NCI-H2227 treated with DMSO at 0.1 percent for 48 hours (cell line): ENCODE measurements around the gene ZNF267.
A peak's percentile ranks its signal among the peaks of the same experiment; 100 is the strongest.
"Not testable (repeated sequence)": the region's sequence is repeated elsewhere in the genome, so short reads cannot be mapped to it uniquely, and the experiment has no call there.

ENCODE experiments used
- DNase-seq: peaks from one replicate; lab custom pipeline; 2025; lab: John Stamatoyannopoulos, UW

The ZNF267 gene

GRCh38 chr16:31873556-31874365, at the start of gene ZNF267:
Gene ZNF267, plus strand, starts transcription at chr16:31873807. Its CDS starts 160 bp downstream, at chr16:31873967.
- peak; percentile 87 for DNase-seq

- no peak for DNase-seq
Measured at GRCh38 chr16:31833047-31833446, 40.6 kb upstream of the ZNF267 start.

- DNase-seq: not testable (repeated sequence)
Measured at GRCh38 chr16:31836396-31836795, 37.2 kb upstream of the ZNF267 start.

- DNase-seq: no peak
Measured at GRCh38 chr16:31842864-31843263, 30.7 kb upstream of the ZNF267 start.

GRCh38 chr16:31848572-31848971, 25.0 kb upstream of the ZNF267 start:
- DNase-seq: not testable (repeated sequence)

GRCh38 chr16:31853291-31853690, 20.3 kb upstream of the ZNF267 start:
- no peak for DNase-seq

GRCh38 chr16:31860508-31860907, 13.1 kb upstream of the ZNF267 start:
- no peak for DNase-seq

- DNase-seq: no peak
Measured at GRCh38 chr16:31861455-31861854, 12.2 kb upstream of the ZNF267 start.

- no peak for DNase-seq
Measured at GRCh38 chr16:31862761-31863160, 10.8 kb upstream of the ZNF267 start.

- DNase-seq: no peak
Measured at GRCh38 chr16:31868164-31868563, 5.4 kb upstream of the ZNF267 start.

- DNase-seq: peak; percentile 63
Measured at GRCh38 chr16:31868691-31869167, 4.9 kb upstream of the ZNF267 start.

GRCh38 chr16:31869511-31870201, 4.0 kb upstream of the ZNF267 start:
- DNase-seq: no peak

- no peak for DNase-seq
Measured at GRCh38 chr16:31870809-31871208, 2.8 kb upstream of the ZNF267 start.

GRCh38 chr16:31871510-31871909, 2.1 kb upstream of the ZNF267 start:
- DNase-seq: no peak

- DNase-seq: no peak
Measured at GRCh38 chr16:31872201-31872600, 1.4 kb upstream of the ZNF267 start.

- no peak for DNase-seq
Measured at GRCh38 chr16:31874366-31875111, 932 bp downstream of the ZNF267 start.

- no peak for DNase-seq
Measured at GRCh38 chr16:31875112-31875803, 1.7 kb downstream of the ZNF267 start.

GRCh38 chr16:31875928-31876547, 2.4 kb downstream of the ZNF267 start:
- no peak for DNase-seq

- no peak for DNase-seq
Measured at GRCh38 chr16:31876951-31877828, 3.6 kb downstream of the ZNF267 start.

- no peak for DNase-seq
Measured at GRCh38 chr16:31877876-31878642, 4.5 kb downstream of the ZNF267 start.
